GM18505 (cell line): ENCODE data around the gene MFAP5.

Source experiments
- ATAC-seq: cut with Tn5 transposase; IDR thresholded peaks from one replicate; pipeline ENCODE4 v1.9.1; 2021; ENCODE audit not compliant: unreplicated experiment
- POLR2A ChIP-seq: IDR thresholded peaks from 4 replicates; pipeline ENCODE4 v1.6.1; 2011; ENCODE audit warnings: borderline replicate concordance; ENCODE audit not compliant: insufficient read depth, insufficient read length; ENCODE audit errors: extremely low read depth

The MFAP5 gene

GRCh38 chr12:8662593-8662992 lies at the start of gene MFAP5:
MFAP5 (minus strand) TSS chr12:8662826; CDS start chr12:8662104, 722 bp downstream.
- no peak for ATAC-seq
- no peak for TF ChIP-seq POLR2A

- no peak for TF ChIP-seq POLR2A
- ATAC-seq: no peak
These were observed 46.7 kb upstream of the MFAP5 start for GRCh38 chr12:8709124-8709830.

DNA sequence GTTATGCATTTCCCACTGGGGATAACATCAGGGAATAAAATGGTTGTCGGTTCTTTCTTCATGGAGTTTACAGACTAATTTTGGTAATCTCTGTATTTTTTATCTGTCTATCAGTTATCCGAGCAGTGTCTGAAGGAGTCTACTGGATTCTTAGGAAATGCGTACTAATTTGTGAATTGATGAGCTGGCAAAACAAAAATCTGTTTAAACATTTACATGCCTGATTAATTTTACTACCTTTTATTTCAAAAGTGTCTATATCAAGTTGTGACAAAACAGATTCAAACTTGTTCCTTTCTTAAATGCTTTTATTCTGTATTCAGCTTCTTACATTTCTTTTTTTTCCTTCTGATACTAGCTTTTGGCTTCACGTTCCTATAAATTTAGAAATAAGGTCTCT lies 39.5 kb upstream of the MFAP5 start:
- no peak for TF ChIP-seq POLR2A

GRCh38 chr12:8701046-8701660 lies 38.5 kb upstream of the MFAP5 start:
- no peak for ATAC-seq
- TF ChIP-seq POLR2A: no peak

More for the DNA sequence above, 39.5 kb upstream of the MFAP5 start:
- ATAC-seq: no peak

DNA sequence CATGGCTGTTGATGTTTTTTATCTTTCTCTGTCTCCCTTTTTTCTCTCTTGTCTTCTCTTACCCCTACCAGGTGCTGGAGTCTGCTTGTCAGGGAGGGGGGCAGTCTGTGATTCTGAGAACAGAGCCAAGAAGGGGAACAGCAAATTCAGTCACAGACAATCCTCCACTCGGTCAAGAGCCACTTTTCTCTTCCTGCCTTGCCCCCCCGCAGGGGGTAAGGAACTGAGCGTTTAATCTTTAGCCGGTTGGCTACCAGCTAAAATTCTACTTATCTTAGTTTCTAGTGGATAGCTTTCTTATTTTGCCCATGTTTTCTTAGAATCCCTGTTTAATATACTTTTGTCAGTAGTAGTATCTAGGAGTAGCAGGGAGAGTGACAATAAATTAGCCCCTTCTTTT lies 37.1 kb upstream of the MFAP5 start:
- TF ChIP-seq POLR2A: no peak
- no peak for ATAC-seq

- ATAC-seq: no peak
- no peak for TF ChIP-seq POLR2A
These were observed 36.3 kb upstream of the MFAP5 start for GRCh38 chr12:8698879-8699278.

- no peak for TF ChIP-seq POLR2A
These were observed 35.7 kb upstream of the MFAP5 start for GRCh38 chr12:8698132-8698851.

DNA sequence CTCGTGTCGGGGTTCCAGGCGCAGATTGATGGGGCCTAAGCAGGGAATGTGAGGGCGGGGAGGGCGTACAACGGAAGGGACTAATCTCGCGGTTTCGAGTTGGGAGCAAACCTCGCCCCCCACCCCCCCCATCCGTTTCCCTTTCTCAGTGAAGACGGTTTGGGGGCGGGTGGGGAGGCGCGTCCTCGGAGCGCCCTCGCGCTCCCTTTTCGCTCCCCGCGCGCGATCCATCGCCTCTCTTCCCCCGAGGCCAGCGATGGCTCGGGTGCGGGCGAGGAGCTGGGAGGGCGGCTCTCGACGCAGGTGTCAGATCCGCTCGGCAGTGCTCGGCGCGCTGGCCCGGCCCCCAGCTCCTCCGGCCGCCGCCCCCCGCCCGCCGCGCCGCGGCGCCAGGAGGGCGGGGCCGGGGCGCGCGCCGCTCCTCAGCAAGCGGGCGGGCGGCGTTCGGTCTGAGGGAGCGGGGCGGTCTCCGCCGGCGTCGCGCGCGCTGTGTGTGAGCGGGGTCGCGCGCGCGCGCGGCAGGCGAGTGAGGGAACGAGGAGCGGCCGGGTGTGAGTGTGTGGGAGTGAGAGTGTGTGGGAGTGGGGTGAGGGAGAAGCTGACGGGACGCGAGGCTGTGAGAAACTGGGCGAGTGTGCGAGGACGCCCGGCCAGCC lies 35.0 kb upstream of the MFAP5 start, which contains the start of gene RIMKLB:
Gene RIMKLB, plus strand, starts transcription at position 516 of the 656 bp plus-strand sequence. CDS start 15,876 bp downstream, outside the sequence.
- peak; percentile 46 for TF ChIP-seq POLR2A
- peak; percentile 82 for ATAC-seq

More at GRCh38 chr12:8698132-8698851, 35.7 kb upstream of the MFAP5 start:
- peak; percentile 31 for ATAC-seq

DNA sequence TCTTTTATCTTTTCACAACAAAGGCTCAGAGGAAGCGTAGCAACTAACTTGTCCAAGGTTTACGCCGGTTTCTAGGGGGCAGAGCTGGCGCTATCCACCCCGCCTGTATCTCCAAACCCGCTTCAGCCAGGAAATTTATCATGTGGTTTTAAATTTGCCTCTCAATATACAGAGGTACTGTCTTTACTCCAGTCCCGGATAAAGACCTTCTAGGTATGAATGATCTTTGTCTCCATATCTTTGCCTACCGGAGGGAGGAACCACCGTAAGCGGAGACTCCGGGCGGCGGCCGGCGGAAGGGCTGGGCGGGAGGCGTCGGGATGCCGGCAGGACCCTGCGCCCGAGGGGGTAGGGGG lies 34.5 kb upstream of the MFAP5 start:
- TF ChIP-seq POLR2A: no peak
- ATAC-seq: peak; percentile 24

DNA sequence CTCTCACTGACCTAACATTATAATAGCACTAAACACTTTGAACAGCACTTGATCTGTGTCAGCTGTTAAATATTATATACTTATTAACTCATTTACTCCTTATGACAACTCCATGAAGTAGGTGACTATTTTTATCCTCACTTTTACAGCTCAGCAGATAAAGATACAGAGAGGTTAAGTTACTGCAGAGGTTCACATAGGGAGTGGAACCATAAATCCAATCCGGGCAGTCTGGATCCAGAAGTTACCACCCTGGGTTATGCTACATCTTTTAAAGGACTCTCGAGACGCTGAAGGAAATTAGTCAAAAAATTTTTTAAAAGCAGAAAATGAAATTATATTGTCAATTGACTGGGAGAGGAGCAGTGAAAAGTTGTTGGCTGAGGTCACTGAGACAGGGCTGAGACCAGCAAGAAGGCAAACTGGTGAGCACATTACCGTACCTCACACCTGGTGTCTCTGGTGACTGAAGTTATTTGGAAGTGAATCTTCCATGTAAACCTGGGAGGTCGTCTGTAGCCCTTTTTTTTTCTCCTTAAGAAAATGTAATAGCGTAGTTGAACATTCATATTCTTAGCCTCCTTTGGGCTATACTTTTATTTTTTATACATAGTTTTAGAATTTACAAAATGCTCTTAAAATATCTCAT lies 33.9 kb upstream of the MFAP5 start:
- ATAC-seq: no peak

DNA sequence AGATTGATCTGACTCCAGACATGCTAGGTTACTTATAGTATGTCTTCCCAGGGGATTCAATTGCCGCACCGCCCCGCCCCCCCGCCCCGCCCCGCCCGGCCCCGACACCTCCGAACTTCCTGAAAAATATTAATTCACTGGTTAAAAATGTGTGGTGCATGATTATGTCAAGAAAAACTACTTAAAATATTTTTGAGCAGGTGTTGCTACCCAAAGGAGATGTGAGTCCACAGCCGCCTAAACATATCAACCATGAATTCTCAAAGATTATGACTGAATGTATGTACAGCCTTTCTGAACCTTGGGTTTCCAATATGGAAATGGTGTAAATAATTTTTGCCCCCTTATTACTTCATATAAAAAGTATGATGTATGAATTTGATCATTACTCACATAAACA lies 32.5 kb upstream of the MFAP5 start:
- no peak for ATAC-seq
- TF ChIP-seq POLR2A: no peak

More for the DNA sequence above, 33.9 kb upstream of the MFAP5 start:
- no peak for TF ChIP-seq POLR2A

DNA sequence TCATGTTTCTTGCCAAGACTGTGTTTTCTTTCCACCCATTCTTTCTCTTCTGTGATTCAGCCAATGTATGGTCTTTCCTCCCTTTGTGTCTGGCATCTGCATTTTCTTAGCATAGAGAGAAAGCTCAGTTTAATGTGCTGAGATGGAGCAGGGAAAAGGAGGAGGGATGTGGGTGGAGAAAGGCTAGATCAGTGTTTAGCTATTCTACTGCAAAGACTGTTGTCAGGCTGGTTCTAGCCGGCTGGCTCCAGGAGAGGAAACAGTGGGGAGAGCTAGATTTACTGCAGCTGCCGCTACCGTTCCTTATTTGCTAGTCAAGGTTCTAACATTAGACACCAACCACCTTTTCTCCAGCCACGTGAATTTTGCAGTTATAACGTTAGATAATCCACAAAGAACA lies 29.9 kb upstream of the MFAP5 start:
- no peak for ATAC-seq
- TF ChIP-seq POLR2A: no peak

DNA sequence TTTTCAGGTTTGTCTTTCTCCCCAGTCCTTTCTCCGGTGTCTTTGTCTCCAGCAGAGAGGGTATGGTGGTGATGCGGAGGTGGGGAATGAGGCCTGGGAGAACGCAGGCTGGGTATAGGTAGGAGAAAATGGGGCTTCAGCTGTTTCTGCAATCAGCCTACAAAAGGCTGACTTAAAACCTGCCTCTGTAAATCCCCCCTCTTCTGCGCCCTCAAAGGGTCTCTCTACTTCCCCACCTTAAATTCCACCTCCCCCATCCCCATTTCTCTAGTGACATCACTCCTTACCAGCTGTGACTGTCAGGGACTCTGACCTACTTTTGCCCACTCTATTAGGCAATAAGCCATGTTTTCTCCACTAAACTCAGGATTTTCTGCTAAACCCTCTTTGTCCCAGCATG lies 27.1 kb upstream of the MFAP5 start:
- no peak for ATAC-seq
- no peak for TF ChIP-seq POLR2A
